RCC 7860 (cell line): ENCODE results near the gene LMNTD2.

Experiments
- DNase-seq: peaks from one replicate; pipeline ENCODE4 v3.0.0-alpha.2; 2015; ENCODE audit warnings: low spot score
- FAIRE-seq: peaks from 2 replicates; lab custom pipeline; 2012; peaks lifted over from hg19 to GRCh38; lab: Jason Lieb, UNC

Gene LMNTD2

GRCh38 chr11:568306-569157 lies 8.0 kb upstream of the LMNTD2 start:
- peak; percentile 81 for DNase-seq
- FAIRE-seq = no peak

DNA sequence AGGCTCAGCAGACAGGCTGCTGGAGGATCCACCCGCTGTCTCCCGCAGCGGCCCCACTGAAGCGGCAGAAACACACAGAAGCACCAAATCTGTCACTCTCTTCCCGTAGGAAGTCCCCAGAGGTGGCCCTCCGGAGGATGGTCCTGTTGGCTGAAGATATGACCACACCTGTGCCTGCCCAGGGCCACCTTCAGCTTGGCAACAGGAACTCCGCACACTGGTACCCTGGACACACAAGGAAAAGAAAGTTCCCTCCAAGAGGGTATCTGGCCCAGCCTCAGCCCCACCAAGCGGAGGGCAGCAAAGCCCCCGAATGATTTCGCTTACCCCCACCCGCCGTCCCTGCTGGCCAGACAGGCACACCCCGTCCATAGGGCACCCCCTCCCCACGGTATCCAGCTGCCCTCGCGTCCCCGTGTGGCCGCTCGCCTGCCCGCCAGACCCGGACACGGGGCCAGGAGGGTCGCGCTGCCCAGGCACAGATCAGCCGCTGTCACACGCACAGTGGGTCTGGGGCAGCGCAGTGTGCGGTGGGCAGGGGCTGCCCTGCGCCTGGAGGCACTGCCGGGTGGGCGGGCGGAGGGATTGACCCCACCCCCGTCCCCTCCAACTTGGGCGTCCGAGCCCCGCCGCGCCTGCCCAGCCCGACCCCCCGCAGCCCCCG lies 7.2 kb upstream of the LMNTD2 start:
- no peak for DNase-seq
- FAIRE-seq = no peak

DNA sequence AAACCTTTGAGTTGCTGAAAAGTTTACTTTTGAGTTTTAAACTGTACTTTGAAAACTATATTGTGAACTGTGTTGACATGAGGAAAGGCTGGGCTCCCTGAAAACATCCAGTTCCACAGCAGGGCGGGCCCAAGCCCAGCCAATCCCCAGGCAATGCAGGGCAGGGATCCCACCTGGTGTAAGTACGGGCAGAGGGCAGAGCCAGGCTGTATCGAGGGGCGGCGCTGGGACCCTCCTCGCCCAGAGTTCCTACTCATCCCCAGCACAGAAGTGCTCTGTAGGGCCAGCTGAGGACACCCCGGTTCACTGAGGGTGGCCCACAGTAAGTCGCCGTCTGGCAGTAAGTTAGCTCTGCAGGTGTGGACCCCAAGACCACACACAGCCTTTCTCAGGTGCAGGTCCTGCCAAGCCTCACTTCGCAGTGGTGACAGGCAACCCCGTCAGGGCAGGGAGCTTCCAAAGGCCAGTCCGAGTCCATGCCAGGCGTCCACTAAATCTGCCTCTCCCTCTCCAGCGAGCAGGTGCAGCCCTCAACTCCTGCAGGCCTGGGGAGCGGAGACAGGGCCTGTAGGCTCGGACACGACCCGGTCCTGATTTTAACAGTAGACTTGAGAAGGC lies 6.6 kb upstream of the LMNTD2 start:
- DNase-seq = no peak
- FAIRE-seq = no peak

- DNase-seq (no peak), FAIRE-seq (no peak)
Observed at GRCh38 chr11:565921-566509, 5.5 kb upstream of the LMNTD2 start.

- DNase-seq (no peak), FAIRE-seq (no peak)
Observed at GRCh38 chr11:563812-564578, 3.5 kb upstream of the LMNTD2 start.

GRCh38 chr11:563066-563811 lies 2.7 kb upstream of the LMNTD2 start:
- no peak for FAIRE-seq
- DNase-seq = no peak

DNA sequence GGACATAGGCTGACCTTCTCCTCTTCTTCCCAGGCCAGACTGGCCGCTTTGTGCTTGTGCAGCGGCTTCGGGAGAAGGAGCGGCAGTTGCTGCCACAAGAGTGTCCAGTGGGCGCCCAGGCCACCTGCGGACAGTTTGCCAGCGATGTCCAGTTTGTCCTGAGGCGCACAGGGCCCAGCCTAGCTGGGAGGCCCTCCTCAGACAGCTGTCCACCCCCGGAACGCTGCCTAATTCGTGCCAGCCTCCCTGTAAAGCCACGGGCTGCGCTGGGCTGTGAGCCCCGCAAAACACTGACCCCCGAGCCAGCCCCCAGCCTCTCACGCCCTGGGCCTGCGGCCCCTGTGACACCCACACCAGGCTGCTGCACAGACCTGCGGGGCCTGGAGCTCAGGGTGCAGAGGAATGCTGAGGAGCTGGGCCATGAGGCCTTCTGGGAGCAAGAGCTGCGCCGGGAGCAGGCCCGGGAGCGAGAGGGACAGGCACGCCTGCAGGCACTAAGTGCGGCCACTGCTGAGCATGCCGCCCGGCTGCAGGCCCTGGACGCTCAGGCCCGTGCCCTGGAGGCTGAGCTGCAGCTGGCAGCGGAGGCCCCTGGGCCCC lies 1.6 kb upstream of the LMNTD2 start:
- DNase-seq (no peak), FAIRE-seq (no peak)

- DNase-seq (peak; percentile 88), FAIRE-seq (peak; percentile 45)
Observed at GRCh38 chr11:561148-562003, 838 bp upstream of the LMNTD2 start.

- peak; percentile 12 for DNase-seq
- FAIRE-seq = no peak
Observed at GRCh38 chr11:559712-560304, 730 bp downstream of the LMNTD2 start.

DNA sequence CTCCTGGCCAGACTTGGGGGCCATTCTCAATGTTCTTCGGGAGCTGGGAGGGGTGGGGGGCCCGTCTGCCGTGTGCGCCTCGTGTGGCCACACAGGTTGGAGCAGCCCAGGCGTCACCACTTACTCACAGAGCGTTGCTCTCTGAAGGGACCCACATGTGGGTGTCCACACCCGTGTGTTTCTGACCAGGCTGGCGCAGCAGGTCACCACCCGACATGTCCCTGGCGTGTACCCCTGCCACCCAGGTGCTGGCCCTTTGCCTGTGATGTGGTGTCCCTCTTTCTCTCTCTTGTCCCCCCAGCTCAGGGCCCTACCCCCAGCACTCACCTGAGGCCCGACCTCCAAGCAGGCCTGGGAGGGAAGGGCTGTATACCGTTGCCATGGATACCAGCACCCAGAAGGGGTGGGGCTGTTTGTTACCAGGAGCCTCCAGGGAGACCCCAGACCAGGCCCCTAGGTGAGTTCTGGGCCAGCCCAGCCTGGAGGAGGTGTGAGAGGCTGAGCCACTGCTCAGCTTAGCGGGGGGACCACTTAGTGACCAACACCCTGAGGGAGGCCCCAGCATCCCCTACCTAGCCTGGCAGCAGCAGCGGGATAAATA lies 1.4 kb downstream of the LMNTD2 start:
- FAIRE-seq = no peak

DNA sequence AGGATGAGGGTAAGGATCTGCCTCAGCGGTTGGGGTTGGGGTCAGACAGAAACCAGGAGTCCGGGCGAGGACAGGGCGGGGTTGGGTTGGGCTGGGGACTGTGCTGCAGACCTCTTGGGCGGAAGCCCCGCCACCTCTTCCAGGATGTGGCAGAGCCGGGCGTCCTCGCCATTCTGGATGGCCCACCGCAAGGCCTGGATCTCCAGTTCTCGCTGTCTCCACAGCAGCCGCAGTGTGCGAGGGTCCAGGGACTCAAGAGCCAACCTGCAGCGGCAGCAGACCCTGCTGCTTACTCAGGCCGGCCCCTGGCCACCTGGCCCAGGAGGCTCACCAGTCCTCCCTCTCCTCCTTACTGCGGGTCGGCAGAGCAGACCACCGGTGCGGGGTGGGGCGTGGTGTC lies 2.0 kb downstream of the LMNTD2 start:
- no peak for FAIRE-seq

More for the DNA sequence above, 1.4 kb downstream of the LMNTD2 start:
- DNase-seq = no peak

DNA sequence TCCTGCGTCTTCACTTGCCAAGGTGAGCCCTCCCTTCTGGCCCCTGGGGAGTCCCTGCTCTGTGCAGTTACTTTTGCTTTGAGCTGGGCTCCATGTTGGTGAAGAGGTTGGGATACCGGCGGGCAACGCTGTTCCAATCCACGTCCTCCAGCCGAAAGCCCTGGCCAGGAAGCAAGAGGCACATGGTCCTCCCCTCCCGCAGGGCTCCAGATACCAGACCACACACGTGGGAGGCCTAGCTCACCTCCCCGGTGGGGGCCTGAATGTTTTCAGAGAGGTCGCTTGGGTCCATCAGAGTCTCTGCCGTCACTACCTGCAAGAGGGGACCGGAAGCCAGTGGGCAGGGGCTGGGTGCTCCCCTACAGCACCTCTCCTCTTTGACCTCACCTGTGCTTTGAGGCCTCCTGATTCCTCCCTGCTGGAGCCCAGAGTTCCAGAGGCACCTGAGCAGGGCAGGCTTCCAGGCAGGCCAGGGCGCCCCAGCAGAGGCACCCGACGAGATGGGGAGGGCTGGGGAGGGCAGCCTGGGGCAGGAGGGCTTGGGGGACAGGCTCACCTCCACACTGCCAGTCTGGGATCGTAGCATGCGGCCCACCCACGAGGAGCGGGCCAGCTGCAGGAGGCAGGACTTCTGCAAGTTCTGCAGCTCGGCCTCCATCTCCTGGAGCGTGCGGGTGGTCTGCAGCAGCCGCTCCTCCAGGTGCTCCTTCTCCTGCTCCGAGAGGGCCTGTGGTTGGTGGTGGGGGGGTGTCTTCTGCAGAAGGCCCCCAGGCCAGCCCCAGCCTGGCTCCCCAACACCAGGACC lies 3.0 kb downstream of the LMNTD2 start:
- DNase-seq (no peak), FAIRE-seq (no peak)

More for the DNA sequence above, 2.0 kb downstream of the LMNTD2 start:
- no peak for DNase-seq

DNA sequence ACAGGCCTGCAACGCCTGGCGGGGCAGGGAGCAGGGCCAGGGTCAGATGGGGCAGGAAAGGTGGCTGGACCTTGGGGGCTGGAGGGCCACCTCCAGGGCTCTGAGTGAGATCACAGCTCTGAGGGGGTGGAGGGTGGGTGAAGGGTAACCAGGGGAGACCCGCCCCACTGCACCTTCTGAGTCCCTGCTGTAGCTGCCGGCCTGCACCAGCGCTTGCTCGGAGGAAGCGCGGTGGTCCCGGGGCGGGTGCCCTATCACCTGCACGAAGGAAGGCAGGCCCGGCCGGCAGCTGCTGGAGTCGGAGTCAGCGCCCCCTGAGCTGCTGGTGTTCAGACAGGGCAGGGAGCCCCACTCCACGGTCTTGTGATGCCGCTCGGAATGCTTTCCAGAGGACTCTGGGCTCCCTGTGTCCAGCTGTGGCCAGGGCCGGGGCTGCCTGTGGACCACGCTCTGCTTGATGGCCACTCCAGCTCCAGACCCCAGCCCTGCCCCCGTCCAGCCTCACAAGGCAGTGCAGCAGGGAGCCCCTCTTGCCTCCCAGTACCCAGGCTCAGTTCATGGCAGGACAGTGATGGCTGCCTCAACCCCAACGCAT lies 3.8 kb downstream of the LMNTD2 start:
- no peak for DNase-seq
- FAIRE-seq = no peak

GRCh38 chr11:555780-556661 lies 4.5 kb downstream of the LMNTD2 start:
- FAIRE-seq (no peak), DNase-seq (no peak)

GRCh38 chr11:555227-555779 lies 5.2 kb downstream of the LMNTD2 start:
- DNase-seq (no peak), FAIRE-seq (no peak)
